ENCODE measurements around the gene MLEC. TPM values are rescaled to one million over a fixed set of nuclear protein-coding genes. Genes with fewer than 3 reads are reported as not detected.

MLEC gene
- total RNA-seq: 100 to 1,000 TPM in 7 of 9 donors, 10 to 100 TPM in 2; 91.0 to 150 (median 117) TPM
- 100 to 1,000 TPM in 1 of 2 donors, 10 to 100 TPM in 1; 39.2 to 111 TPM for polyA plus RNA-seq
- long read RNA-seq, donor 1, full-length matches to known transcripts: 72 of 182 reads
- long read RNA-seq, donor 1, partial matches to known transcripts: 3 of 182 reads
- long read RNA-seq, donor 1, other reads (novel, unspliced or antisense): 107 of 182 reads
- long read RNA-seq, donor 2, full-length matches to known transcripts: 2 of 178 reads
- long read RNA-seq, donor 2, partial matches to known transcripts: 0 of 178 reads
- long read RNA-seq, donor 2, other reads (novel, unspliced or antisense): 176 of 178 reads
- long read RNA-seq, donor 3, full-length matches to known transcripts: 79 of 254 reads
- long read RNA-seq, donor 3, partial matches to known transcripts: 5 of 254 reads
- long read RNA-seq, donor 3, other reads (novel, unspliced or antisense): 170 of 254 reads

- Histone ChIP-seq H3K27me3 (no peaks in the 10 kb centered on the region), H3K36me3 (no peaks in the 10 kb centered on the region), H3K27ac (peak within 1 kb of the TSS; percentile 84 to 97 (median 94)), H3K4me1 (peaks cover 0 to 59% (median 46%) of the 10 kb centered on the region in 12 donors), H3K4me3 (peak within 1 kb of the TSS; percentile 68 to 98 (median 90)), H3K9me3 (no peaks in the 10 kb centered on the region)
- intact Hi-C loops (cut with DNase I): loop anchor here in 8 of 10 donors (2.0 to 5.0 kb wide), 5 partner anchors 24 to 40 kb away; partner anchors contain the start of gene UNC119B (in 2 of the 8)
- peak in 9 of 12 donors; percentile 4 to 43 (median 13) for TF ChIP-seq CTCF (IDR thresholded peaks at IDR 0.05)
- TF ChIP-seq POLR2A (IDR thresholded peaks at IDR 0.05): peak in 1 of 2 donors; percentile 98
- DNase-seq (peak; percentile 99), ATAC-seq (peak; percentile 89 to 95 (median 94))
- WGBS, 4 donors: 1% methylated on average over 29 to 84 of the region's 84 CpGs
Measured at GRCh38 chr12:120686690-120687577, at the start of gene MLEC. Gene MLEC, plus strand, starts transcription at chr12:120687149. Its CDS starts 148 bp downstream, at chr12:120687297.

GRCh38 chr12:120639771-120640721, 46.9 kb upstream of the MLEC start, which contains the start of gene CABP1:
Gene CABP1, plus strand, starts transcription at chr12:120640626. Its CDS starts 60 bp downstream, at chr12:120640686.
- peak in 9 of 12 donors; percentile 13 to 40 (median 24) for TF ChIP-seq CTCF (IDR thresholded peaks at IDR 0.05)
- no peak for TF ChIP-seq POLR2A (IDR thresholded peaks at IDR 0.05)
- Histone ChIP-seq H3K4me3 (peak within 1 kb of the TSS in 11 of 12 donors; percentile 29 to 62 (median 44)), H3K27me3 (peaks cover 11 to 54% (median 42%) of the 10 kb centered on the region in 9 donors), H3K27ac (no peak within 1 kb of the TSS), H3K36me3 (no peaks in the 10 kb centered on the region), H3K4me1 (peaks cover 0 to 19% (median 11%) of the 10 kb centered on the region in 12 donors), H3K9me3 (no peaks in the 10 kb centered on the region)
- intact Hi-C loops (cut with DNase I): loop anchor here in 2 of 10 donors (10.0 kb wide), 1 partner anchor 465 kb away; no protein-coding TSS in a partner anchor
- peak; percentile 9 to 39 (median 26) for ATAC-seq
- whole genome bisulfite sequencing, 4 donors: 6 to 24% (median 12%) methylated on average over 19 to 56 of the region's 56 CpGs
- no peak for DNase-seq

GRCh38 chr12:120640861-120641833, 45.8 kb upstream of the MLEC start:
- H3K36me3 ChIP-seq: no peaks in the 10 kb centered on the region
- no peaks in the 10 kb centered on the region for H3K9me3 ChIP-seq
- peaks cover 11 to 62% (median 45%) of the 10 kb centered on the region in 9 donors for H3K27me3 ChIP-seq
- peak overlapping the region in 10 of 12 donors; percentile 29 to 62 (median 44) for H3K4me3 ChIP-seq
- peaks cover 0 to 19% (median 11%) of the 10 kb centered on the region in 12 donors for H3K4me1 ChIP-seq
- no peak overlapping the region for H3K27ac ChIP-seq
- ATAC-seq (peak; percentile 70 to 96 (median 92)), DNase-seq (peak; percentile 48 to 77 (median 63))
- intact Hi-C loops (cut with DNase I): loop anchor here in 2 of 10 donors (10.0 kb wide), 1 partner anchor 464 kb away; no protein-coding TSS in a partner anchor
- WGBS, 4 donors: 1 to 5% (median 3%) methylated on average over 11 to 115 of the region's 115 CpGs
- TF ChIP-seq POLR2A (IDR thresholded peaks at IDR 0.05): no peak
- TF ChIP-seq CTCF (IDR thresholded peaks at IDR 0.05): no peak
